ENCODE data around the gene COL20A1. TPM values are rescaled to one million over a fixed set of nuclear protein-coding genes. Genes with fewer than 3 reads are reported as not detected.

The COL20A1 gene
- total RNA-seq, 1 donor from 2014 or later, result not detected

GRCh38 chr20:63265891-63266515 lies 27.0 kb upstream of the COL20A1 start:
- peaks cover 4% of the 10 kb centered on the region for H3K4me1 Mint-ChIP-seq (ENCODE audit: unreplicated experiment)
- no peak for DNase-seq (ENCODE audit: extremely low spot score, unreplicated experiment)

GRCh38 chr20:63267691-63268090 lies 25.3 kb upstream of the COL20A1 start:
- H3K27ac Mint-ChIP-seq (ENCODE audit: unreplicated experiment), result no peak overlapping the region
- peaks cover 6% of the 10 kb centered on the region for H3K4me1 Mint-ChIP-seq (ENCODE audit: unreplicated experiment)
- peaks cover 13% of the 10 kb centered on the region for H3K27me3 Mint-ChIP-seq (ENCODE audit: unreplicated experiment)
- no peaks in the 10 kb centered on the region for H3K36me3 Mint-ChIP-seq (ENCODE audit: unreplicated experiment)
- no peaks in the 10 kb centered on the region for H3K9me3 Mint-ChIP-seq (ENCODE audit: unreplicated experiment)
- no peak for TF ChIP-seq CTCF (IDR thresholded peaks at IDR 0.05)
- DNase-seq (ENCODE audit: extremely low spot score, unreplicated experiment), result no peak
- no peak overlapping the region for H3K4me3 Mint-ChIP-seq (ENCODE audit: unreplicated experiment)

More at GRCh38 chr20:63265891-63266515, 27.0 kb upstream of the COL20A1 start:
- Mint-ChIP-seq H3K9me3 (ENCODE audit: unreplicated experiment) (no peaks in the 10 kb centered on the region), H3K27ac (ENCODE audit: unreplicated experiment) (no peak overlapping the region), H3K36me3 (ENCODE audit: unreplicated experiment) (no peaks in the 10 kb centered on the region), H3K4me3 (ENCODE audit: unreplicated experiment) (no peak overlapping the region), H3K27me3 (ENCODE audit: unreplicated experiment) (peaks cover 19% of the 10 kb centered on the region)
- no peak for TF ChIP-seq CTCF (IDR thresholded peaks at IDR 0.05)

GRCh38 chr20:63268256-63268655 lies 24.7 kb upstream of the COL20A1 start:
- no peak overlapping the region for H3K27ac Mint-ChIP-seq (ENCODE audit: unreplicated experiment)
- H3K36me3 Mint-ChIP-seq (ENCODE audit: unreplicated experiment), result no peaks in the 10 kb centered on the region
- no peaks in the 10 kb centered on the region for H3K9me3 Mint-ChIP-seq (ENCODE audit: unreplicated experiment)
- no peak for DNase-seq (ENCODE audit: extremely low spot score, unreplicated experiment)
- peaks cover 6% of the 10 kb centered on the region for H3K4me1 Mint-ChIP-seq (ENCODE audit: unreplicated experiment)
- H3K27me3 Mint-ChIP-seq (ENCODE audit: unreplicated experiment), result peaks cover 10% of the 10 kb centered on the region
- no peak for TF ChIP-seq CTCF (IDR thresholded peaks at IDR 0.05)
- H3K4me3 Mint-ChIP-seq (ENCODE audit: unreplicated experiment), result no peak overlapping the region

GRCh38 chr20:63268671-63269439 lies 24.1 kb upstream of the COL20A1 start:
- no peak overlapping the region for H3K27ac Mint-ChIP-seq (ENCODE audit: unreplicated experiment)
- H3K36me3 Mint-ChIP-seq (ENCODE audit: unreplicated experiment), result no peaks in the 10 kb centered on the region
- TF ChIP-seq CTCF (IDR thresholded peaks at IDR 0.05), result no peak
- H3K9me3 Mint-ChIP-seq (ENCODE audit: unreplicated experiment), result no peaks in the 10 kb centered on the region
- peaks cover 10% of the 10 kb centered on the region for H3K4me1 Mint-ChIP-seq (ENCODE audit: unreplicated experiment)
- H3K4me3 Mint-ChIP-seq (ENCODE audit: unreplicated experiment), result no peak overlapping the region
- DNase-seq (ENCODE audit: extremely low spot score, unreplicated experiment), result no peak
- peaks cover 10% of the 10 kb centered on the region for H3K27me3 Mint-ChIP-seq (ENCODE audit: unreplicated experiment)

- H3K9me3 Mint-ChIP-seq (ENCODE audit: unreplicated experiment), result no peaks in the 10 kb centered on the region
- DNase-seq (ENCODE audit: extremely low spot score, unreplicated experiment), result no peak
- TF ChIP-seq CTCF (IDR thresholded peaks at IDR 0.05), result no peak
- H3K27me3 Mint-ChIP-seq (ENCODE audit: unreplicated experiment), result peaks cover under 1% of the 10 kb centered on the region
- H3K27ac Mint-ChIP-seq (ENCODE audit: unreplicated experiment), result no peak overlapping the region
- H3K4me3 Mint-ChIP-seq (ENCODE audit: unreplicated experiment), result no peak overlapping the region
- H3K4me1 Mint-ChIP-seq (ENCODE audit: unreplicated experiment), result peaks cover 18% of the 10 kb centered on the region
- H3K36me3 Mint-ChIP-seq (ENCODE audit: unreplicated experiment), result no peaks in the 10 kb centered on the region
Measured at GRCh38 chr20:63269724-63270123, 23.3 kb upstream of the COL20A1 start.

Measured in osteocyte (in vitro differentiated cells).